NCI-H526 (cell line): ENCODE measurements around the gene PTPRM.

Source experiments
- DNase-seq, 2 experiments: peaks; one replicate each; lab custom pipeline; 2025; lab: John Stamatoyannopoulos, UW

PTPRM gene

GRCh38 chr18:8365006-8365405, 797.9 kb downstream of the PTPRM start:
- no peak for DNase-seq

- no peak for DNase-seq
Measured at GRCh38 chr18:8365528-8365927, 798.4 kb downstream of the PTPRM start.

- no peak for DNase-seq
Measured at GRCh38 chr18:8366070-8366469, 799.0 kb downstream of the PTPRM start.

GRCh38 chr18:8366656-8367055, 799.5 kb downstream of the PTPRM start:
- no peak for DNase-seq

GRCh38 chr18:8367217-8367988, 800.3 kb downstream of the PTPRM start:
- DNase-seq, result peak; percentile 26 to 75

GRCh38 chr18:8368512-8369217, 801.5 kb downstream of the PTPRM start:
- DNase-seq, result no peak

GRCh38 chr18:8373486-8373885, 806.4 kb downstream of the PTPRM start:
- DNase-seq, result no peak

- no peak for DNase-seq
Measured at GRCh38 chr18:8374676-8375075, 807.6 kb downstream of the PTPRM start.

- DNase-seq, result peak; percentile 87 to 89
Measured at GRCh38 chr18:8375249-8375648, 808.1 kb downstream of the PTPRM start.

GRCh38 chr18:8376113-8376512, 809.0 kb downstream of the PTPRM start:
- DNase-seq, result no peak

GRCh38 chr18:8379187-8379941, 812.2 kb downstream of the PTPRM start:
- DNase-seq, result no peak

- no peak for DNase-seq
Measured at GRCh38 chr18:8380006-8380405, 812.9 kb downstream of the PTPRM start.

GRCh38 chr18:8380926-8381325, 813.8 kb downstream of the PTPRM start:
- no peak for DNase-seq

- DNase-seq, result no peak
Measured at GRCh38 chr18:8381821-8382459, 814.8 kb downstream of the PTPRM start.

GRCh38 chr18:8385400-8385799, 818.3 kb downstream of the PTPRM start:
- no peak for DNase-seq

- DNase-seq, result no peak
Measured at GRCh38 chr18:8386669-8387380, 819.7 kb downstream of the PTPRM start.

GRCh38 chr18:8389391-8390340, 822.5 kb downstream of the PTPRM start:
- peak in 1 of 2 experiments; percentile 74 for DNase-seq

- no peak for DNase-seq
Measured at GRCh38 chr18:8391068-8391467, 824.0 kb downstream of the PTPRM start.

- DNase-seq, result no peak
Measured at GRCh38 chr18:8396254-8396653, 829.1 kb downstream of the PTPRM start.

- no peak for DNase-seq
Measured at GRCh38 chr18:8397034-8397433, 829.9 kb downstream of the PTPRM start.
